ENCODE measurements around the gene CCDC200. TPM values are rescaled to one million over a fixed set of nuclear protein-coding genes. Genes with fewer than 3 reads are reported as not detected.
"Not testable (repeated sequence)": the region's sequence is repeated elsewhere in the genome, so short reads cannot be mapped to it uniquely, and the experiment has no call there.

CCDC200 gene
- total RNA-seq, 1 experiment from 2014 or later: not detected

DNA sequence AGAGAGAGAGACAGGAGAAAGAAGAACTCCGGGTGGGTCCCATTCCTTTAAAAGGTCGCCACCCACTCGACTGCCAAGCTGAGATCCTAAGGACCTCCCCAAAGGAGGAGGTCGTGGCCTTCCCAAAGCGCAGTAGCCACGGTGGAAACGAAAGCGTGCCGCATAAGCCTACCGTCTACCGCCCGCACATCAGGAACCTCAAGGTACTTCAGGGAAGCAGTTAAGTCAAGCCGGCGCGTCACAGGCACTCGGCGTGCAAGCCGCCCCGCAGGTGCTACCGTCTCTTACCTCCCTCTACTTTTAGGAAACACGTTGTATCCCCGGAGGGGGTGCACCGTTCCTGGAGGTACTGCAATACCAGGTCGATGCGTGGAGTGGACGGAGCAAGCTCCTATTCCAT is 11.2 kb upstream of the CCDC200 start:
- H3K9me3 Mint-ChIP-seq: not testable (repeated sequence)
- WGBS (ENCODE audit: extremely low coverage, insufficient read length, low lambda C conversion rate): no CpG with 5 or more reads among the region's 26 CpGs

DNA sequence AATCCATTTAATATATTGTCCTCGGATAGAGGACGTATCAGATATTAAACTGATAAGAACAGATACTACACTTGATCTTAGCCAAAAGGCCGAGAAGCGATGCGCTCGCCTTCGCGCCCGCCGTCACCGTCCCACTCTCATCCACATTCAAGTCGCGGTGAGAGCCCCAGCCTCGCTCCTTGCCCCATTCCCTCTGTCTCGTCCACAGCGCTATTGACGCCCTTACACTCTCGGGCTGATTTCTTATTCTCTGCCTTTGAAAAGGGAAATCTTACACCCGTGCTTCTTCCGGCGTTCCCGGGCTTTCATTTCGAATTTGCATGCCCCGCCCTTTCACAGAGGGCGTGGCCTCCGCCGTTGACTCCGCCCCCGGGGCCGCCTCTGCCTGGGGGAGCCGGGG is 5.5 kb upstream of the CCDC200 start, which contains the start of gene RNU2-1:
Gene RNU2-1 (minus strand): TSS at position 101 of the 400 bp plus-strand sequence.
- not testable (repeated sequence) for H4K5ac ChIP-seq (ENCODE audit: insufficient read length, low read depth, low read length); H3K27ac Mint-ChIP-seq; H3K27me3 Mint-ChIP-seq (ENCODE audit: low read depth); H3K4me3 Mint-ChIP-seq; H2BK120ac ChIP-seq (ENCODE audit: low read depth, low read length, poor library complexity, severe bottlenecking); H3K18ac ChIP-seq (ENCODE audit: insufficient read length, low read depth, low read length); H4K91ac ChIP-seq (ENCODE audit: insufficient read length, low read depth, low read length); H2BK5ac ChIP-seq (ENCODE audit: insufficient read length, low read length); H3K79me2 ChIP-seq (ENCODE audit: insufficient read depth, low read length); H2BK12ac ChIP-seq (ENCODE audit: insufficient read length, low read depth, low read length); H3K9me3 ChIP-seq (ENCODE audit: control insufficient read depth, low read depth, low read length); H4K8ac ChIP-seq (replicated peaks; ENCODE audit: insufficient read length, low read depth, low read length); H3K14ac ChIP-seq (ENCODE audit: insufficient read depth, low read length); H3T11ph ChIP-seq (ENCODE audit: low read length); H3K4me2 ChIP-seq (ENCODE audit: insufficient read depth, insufficient read length, low read length); H2AFZ ChIP-seq (ENCODE audit: low read length); H4K20me1 ChIP-seq (ENCODE audit: control insufficient read depth, insufficient read depth, insufficient read length); DNase-seq; H3K23me2 ChIP-seq (ENCODE audit: insufficient read length, low read depth, low read length, poor library complexity, severe bottlenecking); H3K23ac ChIP-seq (ENCODE audit: insufficient read length, low read depth, low read length); H2BK15ac ChIP-seq (ENCODE audit: low read depth, low read length); H3K79me1 ChIP-seq (ENCODE audit: insufficient read depth, low read depth, low read length, poor library complexity, severe bottlenecking); H3K27me3 ChIP-seq (ENCODE audit: insufficient read depth, low read length); H3K4ac ChIP-seq (ENCODE audit: low read depth, low read length); H2AK5ac ChIP-seq (ENCODE audit: insufficient read length, low read length); H3K9me3 Mint-ChIP-seq; H3K4me1 ChIP-seq (ENCODE audit: insufficient read depth, low read length); H3K36me3 Mint-ChIP-seq (ENCODE audit: insufficient read depth in 1 of 3, low read depth in 3 of 3); H3K56ac ChIP-seq (ENCODE audit: insufficient read length, low read depth, low read length); H3K9ac ChIP-seq (ENCODE audit: extremely low read depth, insufficient read length, low read length); H3K4me1 Mint-ChIP-seq; H2BK20ac ChIP-seq (ENCODE audit: low read depth, low read length, poor library complexity, severe bottlenecking); H3K27ac ChIP-seq (ENCODE audit: insufficient read length, low read depth, low read length)
- WGBS (ENCODE audit: extremely low coverage, insufficient read length, low lambda C conversion rate): no CpG with 5 or more reads among the region's 31 CpGs

More for the DNA sequence above, 11.2 kb upstream of the CCDC200 start:
- not testable (repeated sequence) for H3K27me3 ChIP-seq (ENCODE audit: insufficient read depth, low read length); H2BK12ac ChIP-seq (ENCODE audit: insufficient read length, low read depth, low read length); H2AK5ac ChIP-seq (ENCODE audit: insufficient read length, low read length); H3K27ac ChIP-seq (ENCODE audit: insufficient read length, low read depth, low read length); H3T11ph ChIP-seq (ENCODE audit: low read length); H2BK15ac ChIP-seq (ENCODE audit: low read depth, low read length); H3K56ac ChIP-seq (ENCODE audit: insufficient read length, low read depth, low read length); H2BK20ac ChIP-seq (ENCODE audit: low read depth, low read length, poor library complexity, severe bottlenecking); H4K20me1 ChIP-seq (ENCODE audit: control insufficient read depth, insufficient read depth, insufficient read length); H3K9ac ChIP-seq (ENCODE audit: extremely low read depth, insufficient read length, low read length); H3K4ac ChIP-seq (ENCODE audit: low read depth, low read length); H4K91ac ChIP-seq (ENCODE audit: insufficient read length, low read depth, low read length); H4K8ac ChIP-seq (replicated peaks; ENCODE audit: insufficient read length, low read depth, low read length); H3K23me2 ChIP-seq (ENCODE audit: insufficient read length, low read depth, low read length, poor library complexity, severe bottlenecking); H3K4me1 ChIP-seq (ENCODE audit: insufficient read depth, low read length); H2BK5ac ChIP-seq (ENCODE audit: insufficient read length, low read length); H3K9me3 ChIP-seq (ENCODE audit: control insufficient read depth, low read depth, low read length); H3K27me3 Mint-ChIP-seq (ENCODE audit: low read depth); H3K23ac ChIP-seq (ENCODE audit: insufficient read length, low read depth, low read length); H3K79me1 ChIP-seq (ENCODE audit: insufficient read depth, low read depth, low read length, poor library complexity, severe bottlenecking); H3K18ac ChIP-seq (ENCODE audit: insufficient read length, low read depth, low read length); DNase-seq; H3K4me3 Mint-ChIP-seq; H2BK120ac ChIP-seq (ENCODE audit: low read depth, low read length, poor library complexity, severe bottlenecking); H2AFZ ChIP-seq (ENCODE audit: low read length); H3K27ac Mint-ChIP-seq; H3K14ac ChIP-seq (ENCODE audit: insufficient read depth, low read length); H3K79me2 ChIP-seq (ENCODE audit: insufficient read depth, low read length); H3K36me3 Mint-ChIP-seq (ENCODE audit: insufficient read depth in 1 of 3, low read depth in 3 of 3); H3K4me1 Mint-ChIP-seq; H3K4me2 ChIP-seq (ENCODE audit: insufficient read depth, insufficient read length, low read length); H4K5ac ChIP-seq (ENCODE audit: insufficient read length, low read depth, low read length)
